ENCODE results near the gene GP2.

Gene GP2

DNA sequence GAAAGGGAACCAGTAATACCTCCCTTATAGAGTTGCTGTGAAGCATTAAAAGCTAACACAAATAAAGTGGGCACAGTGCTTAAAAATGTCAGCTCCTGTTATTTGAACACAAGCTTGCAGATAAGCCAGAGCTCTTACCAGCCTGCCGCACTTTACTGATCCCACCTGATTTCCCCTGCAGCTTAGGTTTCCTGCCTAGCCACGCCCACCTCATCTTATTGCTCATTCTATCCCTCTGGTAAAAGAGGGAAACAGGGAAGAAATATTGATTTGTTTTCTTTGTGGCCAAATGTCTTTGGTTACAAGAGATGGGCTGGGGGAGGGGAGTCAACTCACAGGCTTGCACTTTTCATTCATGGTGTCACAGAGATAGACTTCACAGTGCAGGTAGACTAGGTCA lies 9.6 kb upstream of the GP2 start:
- no peak overlapping the region for H3K4me3 ChIP-seq (ENCODE audit: low read length)
- no peak for DNase-seq (ENCODE audit: low read depth)
- TF ChIP-seq, protein P1, sequence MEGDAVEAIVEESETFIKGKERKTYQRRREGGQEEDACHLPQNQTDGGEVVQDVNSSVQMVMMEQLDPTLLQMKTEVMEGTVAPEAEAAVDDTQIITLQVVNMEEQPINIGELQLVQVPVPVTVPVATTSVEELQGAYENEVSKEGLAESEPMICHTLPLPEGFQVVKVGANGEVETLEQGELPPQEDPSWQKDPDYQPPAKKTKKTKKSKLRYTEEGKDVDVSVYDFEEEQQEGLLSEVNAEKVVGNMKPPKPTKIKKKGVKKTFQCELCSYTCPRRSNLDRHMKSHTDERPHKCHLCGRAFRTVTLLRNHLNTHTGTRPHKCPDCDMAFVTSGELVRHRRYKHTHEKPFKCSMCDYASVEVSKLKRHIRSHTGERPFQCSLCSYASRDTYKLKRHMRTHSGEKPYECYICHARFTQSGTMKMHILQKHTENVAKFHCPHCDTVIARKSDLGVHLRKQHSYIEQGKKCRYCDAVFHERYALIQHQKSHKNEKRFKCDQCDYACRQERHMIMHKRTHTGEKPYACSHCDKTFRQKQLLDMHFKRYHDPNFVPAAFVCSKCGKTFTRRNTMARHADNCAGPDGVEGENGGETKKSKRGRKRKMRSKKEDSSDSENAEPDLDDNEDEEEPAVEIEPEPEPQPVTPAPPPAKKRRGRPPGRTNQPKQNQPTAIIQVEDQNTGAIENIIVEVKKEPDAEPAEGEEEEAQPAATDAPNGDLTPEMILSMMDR (conservative IDR thresholded peaks at IDR 0.05; ENCODE audit: low read length): no peak

DNA sequence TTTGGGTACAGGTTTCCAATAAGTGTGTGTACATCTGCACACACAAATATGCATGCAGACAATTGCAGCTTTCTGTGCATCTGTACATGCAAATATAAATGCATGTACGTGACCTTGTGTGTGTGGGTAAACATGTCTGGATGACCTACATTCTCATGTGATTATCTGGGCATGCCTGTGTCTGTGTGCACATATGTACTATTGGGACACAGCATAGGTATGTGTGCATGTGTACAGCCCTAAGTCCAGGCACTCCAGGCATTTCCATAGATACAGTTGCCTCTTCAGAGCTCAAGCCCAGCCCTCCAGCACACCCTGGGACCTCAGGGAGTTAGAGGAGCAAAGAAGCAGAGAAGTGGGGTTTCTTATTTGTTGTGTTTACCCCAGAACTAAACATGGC lies 7.1 kb upstream of the GP2 start:
- no peak for DNase-seq (ENCODE audit: low read depth)
- TF ChIP-seq, protein P1 (conservative IDR thresholded peaks at IDR 0.05; ENCODE audit: low read length): no peak
- H3K4me3 ChIP-seq (ENCODE audit: low read length): no peak overlapping the region

DNA sequence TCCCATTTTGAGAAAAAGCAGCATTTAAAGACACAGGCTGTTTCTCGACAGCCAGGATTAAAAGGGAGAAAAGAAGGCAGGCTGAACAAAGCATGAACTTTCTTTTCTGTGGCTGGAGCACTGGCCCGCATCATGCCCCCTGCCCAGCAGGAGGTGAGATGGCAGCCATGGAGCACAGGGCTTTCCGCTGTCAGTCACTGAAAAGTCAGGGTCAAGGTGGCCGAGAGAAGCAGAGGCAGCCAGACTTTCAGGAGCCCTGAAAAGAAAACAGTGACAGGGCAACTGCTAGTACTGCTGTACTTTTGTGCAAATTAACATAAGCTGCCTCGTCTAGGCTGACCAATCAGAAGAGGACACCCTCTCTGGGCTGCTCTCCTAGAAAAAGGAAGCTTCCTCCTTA lies 5.8 kb upstream of the GP2 start:
- TF ChIP-seq, protein P1 (conservative IDR thresholded peaks at IDR 0.05; ENCODE audit: low read length): no peak
- H3K4me3 ChIP-seq (ENCODE audit: low read length): no peak overlapping the region
- DNase-seq (ENCODE audit: low read depth): no peak

DNA sequence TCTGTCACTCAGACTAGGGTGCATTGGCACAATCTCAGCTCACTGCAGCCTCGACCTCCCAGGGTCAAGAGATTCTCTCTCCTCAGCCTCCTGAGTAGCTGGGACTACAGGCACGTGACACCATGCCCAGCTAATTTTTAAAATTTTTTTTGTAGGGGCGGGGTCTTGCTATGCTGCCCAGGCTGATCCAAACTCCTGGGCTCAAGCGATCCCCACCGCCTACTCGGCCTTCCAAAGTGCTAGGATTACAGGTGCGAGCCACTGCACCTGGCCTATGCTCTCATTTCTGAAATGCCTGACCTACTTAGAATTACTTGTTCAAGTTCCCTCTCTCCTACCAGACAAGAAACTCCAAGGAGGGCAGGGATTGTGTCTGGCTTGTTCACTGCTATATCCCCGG lies 5.1 kb upstream of the GP2 start:
- no peak overlapping the region for H3K4me3 ChIP-seq (ENCODE audit: low read length)
- DNase-seq (ENCODE audit: low read depth): no peak
- TF ChIP-seq, protein P1 (conservative IDR thresholded peaks at IDR 0.05; ENCODE audit: low read length): no peak

DNA sequence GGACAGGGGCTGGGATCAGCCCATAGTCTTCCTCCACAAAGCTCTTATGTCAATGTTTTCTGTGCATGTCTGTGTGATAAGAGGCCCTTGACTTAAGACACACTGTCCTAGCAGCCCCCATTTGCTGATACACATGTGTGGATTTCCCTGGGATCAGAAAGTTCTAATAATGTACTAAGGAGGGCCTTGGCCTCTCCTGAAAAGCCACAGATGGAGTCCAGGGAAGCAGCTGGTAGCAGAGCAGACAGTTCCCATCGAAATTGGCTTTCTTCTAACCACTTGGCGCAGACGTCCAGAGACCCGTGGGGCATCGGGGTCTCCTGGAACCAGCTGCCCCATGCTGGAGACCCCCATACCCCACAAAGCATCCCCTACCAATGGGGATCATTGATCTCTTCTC lies 4.3 kb upstream of the GP2 start:
- no peak overlapping the region for H3K4me3 ChIP-seq (ENCODE audit: low read length)
- no peak for DNase-seq (ENCODE audit: low read depth)
- TF ChIP-seq, protein P1 (conservative IDR thresholded peaks at IDR 0.05; ENCODE audit: low read length): no peak

DNA sequence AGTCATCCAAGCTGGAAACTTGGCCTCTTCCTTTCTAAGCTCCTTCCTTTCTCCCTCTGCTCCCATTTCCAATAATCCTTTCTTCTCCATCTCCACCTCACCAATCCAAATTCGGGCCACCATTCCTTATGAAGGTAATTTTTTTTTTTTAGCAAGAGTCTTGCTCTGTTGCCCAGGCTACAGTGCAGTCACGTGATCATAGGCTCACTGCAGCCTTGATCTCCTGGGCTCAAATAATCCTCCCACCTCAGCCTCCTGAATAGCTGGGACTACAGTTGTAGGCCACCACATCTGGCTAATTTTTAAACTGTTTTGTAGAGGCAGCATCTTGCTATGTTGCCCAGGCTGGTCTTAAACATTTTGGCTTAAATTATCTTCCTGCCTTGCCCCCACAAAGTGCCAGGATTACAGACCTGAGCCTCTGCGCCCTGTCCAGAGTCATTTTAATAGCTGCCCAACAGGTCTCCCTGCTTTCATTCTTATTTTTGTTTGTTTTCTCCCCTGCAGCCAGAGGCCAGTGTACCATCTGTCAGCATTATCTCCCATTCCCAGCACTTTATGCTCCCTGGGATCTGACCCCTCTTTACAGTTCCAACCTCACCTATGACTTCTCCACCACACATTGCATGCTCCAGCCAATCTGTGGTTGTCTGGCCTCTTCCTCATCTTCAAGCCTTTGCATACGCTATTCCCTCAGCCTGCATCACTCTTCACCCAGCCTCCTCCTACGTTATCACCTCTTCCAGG lies 2.3 kb upstream of the GP2 start:
- no peak for DNase-seq (ENCODE audit: low read depth)
- TF ChIP-seq, protein P1 (conservative IDR thresholded peaks at IDR 0.05; ENCODE audit: low read length): no peak
- no peak overlapping the region for H3K4me3 ChIP-seq (ENCODE audit: low read length)

DNA sequence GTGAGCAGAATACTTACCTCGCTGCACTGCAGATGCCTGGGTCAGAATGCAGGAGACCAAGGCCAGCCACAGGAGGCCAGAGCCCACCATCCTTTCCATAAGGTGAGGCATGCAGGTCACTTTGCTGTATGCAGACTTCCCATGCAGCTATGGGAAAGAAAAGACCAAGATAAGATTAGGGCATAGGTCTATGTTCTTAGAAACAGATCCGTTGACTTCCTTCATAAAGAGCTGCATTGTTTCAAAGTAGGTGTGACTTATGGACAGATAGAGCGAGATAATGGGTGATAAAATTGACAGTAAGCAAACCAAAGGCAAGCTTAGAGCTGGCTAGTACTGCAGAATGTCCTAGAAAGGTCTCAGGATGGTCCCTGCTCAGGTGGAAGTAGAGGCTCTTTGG lies 992 bp downstream of the GP2 start:
- H3K4me3 ChIP-seq (ENCODE audit: low read length): no peak overlapping the region
- TF ChIP-seq, protein P1 (conservative IDR thresholded peaks at IDR 0.05; ENCODE audit: low read length): no peak
- DNase-seq (ENCODE audit: low read depth): no peak

All from AG10803 (cell line).